HepG2 (cell line): ENCODE results near the gene SYT17. TPM values are rescaled to one million over a fixed set of nuclear protein-coding genes. Genes with fewer than 3 reads are reported as not detected.

Source experiments
- BHLHE40 ChIP-seq: IDR thresholded peaks from 2 replicates; pipeline ENCODE4 v1.6.1; 2011; ENCODE audit warnings: low read length, improper control_type of control experiment
- NFKBIZ ChIP-seq: IDR thresholded peaks from 2 replicates; pipeline ENCODE4 v1.6.1; 2018; ENCODE audit warnings: missing genetic modification reagents, missing compliant biosample characterization
- RAD51 ChIP-seq: fragments of 450-650 bp; IDR thresholded peaks from 2 replicates; pipeline ENCODE4 v1.6.1; 2016; ENCODE audit warnings: borderline replicate concordance
- REPIN1 ChIP-seq: sonication (generic); formaldehyde crosslinking; IDR thresholded peaks from 2 replicates; pipeline ENCODE4 v1.8.0; 2022; ENCODE audit warnings: missing genetic modification reagents, low read depth, mild to moderate bottlenecking, borderline replicate concordance
- RORA ChIP-seq: sonication (generic); formaldehyde crosslinking; IDR thresholded peaks from 2 replicates; pipeline ENCODE4 v1.5.0; 2020; ENCODE audit warnings: mild to moderate bottlenecking, missing genetic modification reagents, moderate library complexity
- SNAI1 ChIP-seq: sonication (generic); formaldehyde crosslinking; IDR thresholded peaks from 2 replicates; pipeline ENCODE4 v1.5.0; 2020; ENCODE audit warnings: mild to moderate bottlenecking, missing genetic modification reagents, borderline replicate concordance
- SPEN ChIP-seq: sonication (generic); formaldehyde crosslinking; IDR thresholded peaks from 2 replicates; pipeline ENCODE4 v1.5.1; 2020; ENCODE audit warnings: low read depth, mild to moderate bottlenecking, missing genetic modification reagents
- TBX3 ChIP-seq: fragments of 450-650 bp; IDR thresholded peaks from 2 replicates; pipeline ENCODE4 v1.6.1; 2017; ENCODE audit warnings: antibody characterized with exemption, mild to moderate bottlenecking, inconsistent platforms, borderline replicate concordance
- ZC3H13 ChIP-seq: sonication (generic); formaldehyde crosslinking; IDR thresholded peaks from 2 replicates; pipeline ENCODE4 v1.8.1; 2023; ENCODE audit warnings: mild to moderate bottlenecking, missing genetic modification reagents, moderate library complexity
- ZNF326 ChIP-seq: sonication (generic); formaldehyde crosslinking; IDR thresholded peaks from 2 replicates; pipeline ENCODE4 v1.4.0; 2020; ENCODE audit warnings: missing genetic modification reagents, borderline replicate concordance
- ZNF337 ChIP-seq: sonication (generic); formaldehyde crosslinking; IDR thresholded peaks from 2 replicates; pipeline ENCODE4 v1.5.1; 2020; ENCODE audit warnings: missing genetic modification reagents, low read depth, mild to moderate bottlenecking, borderline replicate concordance
- ZNF572 ChIP-seq: sonication (generic); formaldehyde crosslinking; IDR thresholded peaks from 2 replicates; pipeline ENCODE4 v1.5.1; 2020; ENCODE audit warnings: mild to moderate bottlenecking, missing genetic modification reagents
- ZNF768 ChIP-seq: sonication (generic); formaldehyde crosslinking; IDR thresholded peaks from 2 replicates; pipeline ENCODE4 v1.4.0; 2020; ENCODE audit warnings: missing genetic modification reagents
- ZSCAN30 ChIP-seq: sonication (generic); formaldehyde crosslinking; IDR thresholded peaks from 2 replicates; pipeline ENCODE4 v1.5.0; 2020; ENCODE audit warnings: mild to moderate bottlenecking, missing genetic modification reagents
- ZSCAN9 ChIP-seq: IDR thresholded peaks from 2 replicates; pipeline ENCODE4 v1.6.1; 2016; ENCODE audit warnings: borderline replicate concordance
- ZXDC ChIP-seq: sonication (generic); formaldehyde crosslinking; IDR thresholded peaks from 2 replicates; pipeline ENCODE4 v1.5.0; 2020; ENCODE audit warnings: mild to moderate bottlenecking, missing genetic modification reagents
- polyA plus RNA-seq, 8 experiments: library from polyadenylated mRNA; depleted of rRNA in 3 of 8; stranded (reverse) in 7 of 8; unstranded in 1 of 8; fragments of >200 nt; fragmentation: Illumina TruSeq in 4 of 8; extraction: Trizol in 4 of 8; gene quantifications; 2 replicates each; pipeline versions ENCODE4 v1.2.1 to v1.2.3, GENCODE V29; 2011 to 2016; ENCODE audit warnings: low read depth in 4 of 8, missing spikeins in 1 of 8, mixed read lengths in 1 of 8; ENCODE audit not compliant: insufficient read depth in 1 of 8
- total RNA-seq, 5 experiments: library from RNA; depleted of rRNA; stranded (reverse); fragments of >200 nt; fragmentation: Illumina TruSeq; extraction: Trizol; gene quantifications; 2 replicates each; pipeline ENCODE4 v1.2.3, GENCODE V29; 2016; ENCODE audit warnings: low read depth in 1 of 5
- TF ChIP-seq, protein P1 (sequence below): sonication (generic); formaldehyde crosslinking; IDR thresholded peaks from 2 replicates; pipeline ENCODE4 v1.5.1; 2020; ENCODE audit warnings: missing genetic modification reagents, mild to moderate bottlenecking, borderline replicate concordance

SYT17 gene
- total and polyA plus RNA-seq, 2 of the 13 experiments (the other 11 are each of a cell fraction or from before 2014, with no cell fraction given): 0.44 TPM; not detected in 1

DNA sequence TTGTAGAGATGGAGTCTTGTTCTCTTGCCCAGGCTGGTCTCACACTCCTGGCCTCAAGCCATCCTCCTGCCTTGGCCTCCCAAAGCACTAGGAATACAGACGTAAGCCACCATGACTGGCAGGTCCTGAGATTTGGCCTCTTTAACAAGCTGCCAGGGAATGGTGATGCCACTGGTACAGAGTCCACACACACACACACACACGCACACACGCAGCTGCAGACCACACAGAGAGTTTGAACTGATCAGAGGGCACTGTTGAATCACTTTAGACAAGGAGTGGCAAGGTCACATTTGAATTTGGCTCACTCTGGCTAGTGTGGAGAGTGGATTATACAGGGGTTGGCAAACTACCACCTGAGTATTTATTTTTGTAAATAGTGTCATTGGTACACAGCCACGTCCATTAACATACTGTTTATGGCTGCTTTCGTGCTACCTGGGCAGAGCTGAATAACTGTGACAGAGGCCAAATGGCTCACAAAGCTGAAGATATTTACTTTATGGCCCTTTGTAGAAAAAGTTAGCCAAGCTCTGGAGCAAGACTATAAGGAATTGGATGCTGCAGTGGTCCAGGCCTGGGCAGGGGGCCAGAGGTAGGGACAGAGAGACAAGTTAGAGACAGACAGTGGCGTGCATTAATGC, 44.4 kb upstream of the SYT17 start (continued):
- TF ChIP-seq REPIN1 (peak; percentile 63; the same call in 1 of the 2 replicates), ZNF337 (no peak), ZNF326 (no peak), ZNF768 (CRISPR knock-in tag) (no peak), NFKBIZ (no peak), SPEN (CRISPR knock-in tag) (0 out of 2 replicates have a peak, but pooled peaks have one; percentile 40), ZSCAN30 (CRISPR knock-in tag) (no peak), ZNF572 (no peak), ZSCAN9 (CRISPR knock-in tag) (no peak), ZC3H13 (peak; percentile 68; the same call in 1 of the 2 replicates), RORA (CRISPR knock-in tag) (no peak), BHLHE40 (peak; percentile 60; the same call in 1 of the 2 replicates), RAD51 (no peak), TBX3 (peak; percentile 60; the same call in 1 of the 2 replicates), ZXDC (no peak), SNAI1 (CRISPR knock-in tag) (no peak)
- TF ChIP-seq, protein P1, sequence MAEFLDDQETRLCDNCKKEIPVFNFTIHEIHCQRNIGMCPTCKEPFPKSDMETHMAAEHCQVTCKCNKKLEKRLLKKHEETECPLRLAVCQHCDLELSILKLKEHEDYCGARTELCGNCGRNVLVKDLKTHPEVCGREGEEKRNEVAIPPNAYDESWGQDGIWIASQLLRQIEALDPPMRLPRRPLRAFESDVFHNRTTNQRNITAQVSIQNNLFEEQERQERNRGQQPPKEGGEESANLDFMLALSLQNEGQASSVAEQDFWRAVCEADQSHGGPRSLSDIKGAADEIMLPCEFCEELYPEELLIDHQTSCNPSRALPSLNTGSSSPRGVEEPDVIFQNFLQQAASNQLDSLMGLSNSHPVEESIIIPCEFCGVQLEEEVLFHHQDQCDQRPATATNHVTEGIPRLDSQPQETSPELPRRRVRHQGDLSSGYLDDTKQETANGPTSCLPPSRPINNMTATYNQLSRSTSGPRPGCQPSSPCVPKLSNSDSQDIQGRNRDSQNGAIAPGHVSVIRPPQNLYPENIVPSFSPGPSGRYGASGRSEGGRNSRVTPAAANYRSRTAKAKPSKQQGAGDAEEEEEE (CRISPR knock-in tag): peak; percentile 74; the same call in 1 of the 2 replicates
